ENCODE data around the gene PDE4A. TPM values are rescaled to one million over a fixed set of nuclear protein-coding genes. Genes with fewer than 3 reads are reported as not detected.

PDE4A gene
- total and polyA plus RNA-seq, 2 of the 13 experiments (the other 11 are each of a cell fraction or from before 2014, with no cell fraction given) = 1.1 to 4.1 TPM

- intact Hi-C loops (cut with micrococcal nuclease; ENCODE audit: unreplicated experiment) = no loop called here
- Histone ChIP-seq H3K4me3 (replicated peaks in 1 of 3; ENCODE audit: insufficient read depth in 1 of 3, low read depth in 2 of 3, low read length in 3 of 3) (peak overlapping the region; percentile 87 to 93 (median 90)), H3K4me1 (ENCODE audit: insufficient read depth, low read length) (peaks cover 17% of the 10 kb centered on the region), H3K79me2 (ENCODE audit: insufficient read depth, low read length) (peaks cover 48% of the 10 kb centered on the region), H3K27ac (ENCODE audit: extremely low read length, insufficient read depth, low read length) (peak overlapping the region; percentile 62), H3K9ac (ENCODE audit: insufficient read depth, low read depth, low read length) (peak overlapping the region; percentile 91), H4K20me1 (ENCODE audit: insufficient read depth, low read length) (peaks cover 16% of the 10 kb centered on the region; the same call in 1 of the 2 replicates), H3K4me2 (ENCODE audit: low read depth, low read length) (peak overlapping the region; percentile 100), H3K9me3 (ENCODE audit: low read length) (no peaks in the 10 kb centered on the region), H3K36me3 (replicated peaks in 1 of 2; ENCODE audit: control insufficient read depth in 1 of 2, insufficient read depth in 2 of 2, low read length in 2 of 2) (peaks cover 2 to 13% of the 10 kb centered on the region in 2 experiments; a peak in 4 of 5 replicates), H3K27me3 (ENCODE audit: control insufficient read depth in 1 of 2, insufficient read depth in 2 of 2, low read length in 2 of 2) (peaks cover 0 to 21% of the 10 kb centered on the region in 2 experiments; a peak in 3 of 5 replicates), H2AFZ (ENCODE audit: low read length) (no peak overlapping the region)
- FAIRE-seq = peak; percentile 60
- in situ Hi-C loops (cut with HindIII; ENCODE audit: extremely low pct_ligation_motif_present, low pct_unique_long_range_greater_than_20kb) = no loop called here
- peak; percentile 24 for ATAC-seq
- no TSS peak for BruUV-seq (replicated peaks)
- ChIA-PET POLR2A (interaction anchor here (1.5 to 1.8 kb wide), 3 partner anchors 68 to 142 kb away, joined by 4 read pairs; partner anchors contain the start of gene RAVER1), CTCF (ENCODE audit: low intra/inter-chr PET ratio, low total read pairs) (interaction anchor here (3.7 to 4.0 kb wide), 2 partner anchors 14 to 22 kb away, joined by 37 to 40 read pairs; no protein-coding TSS in a partner anchor)
- 2% methylated on average over 15 of the region's 15 CpGs for WGBS (ENCODE audit: low lambda C conversion rate)
- DNase-seq (ENCODE audit: low spot score) = peak; percentile 64
- TF ChIP-seq THAP11 (CRISPR knock-in tag; IDR thresholded peaks at IDR 0.05) (peak; percentile 65), KAT8 (CRISPR knock-in tag; IDR thresholded peaks at IDR 0.05) (peak; percentile 64; the same call in 1 of the 2 replicates), CHCHD3 (CRISPR knock-in tag; IDR thresholded peaks at IDR 0.05) (no peak), ETV5 (CRISPR knock-in tag; IDR thresholded peaks at IDR 0.05; ENCODE audit: borderline replicate concordance) (peak; percentile 68), ZNF891 (CRISPR knock-in tag; IDR thresholded peaks at IDR 0.05) (no peak), POLR2G (IDR thresholded peaks at IDR 0.05; ENCODE audit: low read depth, low read length) (0 out of 2 replicates have a peak, but pooled peaks have one; percentile 38), ARID4A (CRISPR knock-in tag; IDR thresholded peaks at IDR 0.05; ENCODE audit: borderline replicate concordance) (peak; percentile 13; the same call in 1 of the 2 replicates), ZNF251 (CRISPR knock-in tag; IDR thresholded peaks at IDR 0.05) (no peak), SAP130 (CRISPR knock-in tag; IDR thresholded peaks at IDR 0.05; ENCODE audit: low read depth) (peak; percentile 72), ZNF646 (CRISPR knock-in tag; IDR thresholded peaks at IDR 0.05) (no peak)
Observed at GRCh38 chr19:10402441-10403038, 17.8 kb upstream of the PDE4A start.
